Suprapubic skin (tissue), 4 donors: ENCODE results near the gene LEP. TPM values are rescaled to one million over a fixed set of nuclear protein-coding genes. Genes with fewer than 3 reads are reported as not detected.

Experiments
- DNase-seq, 2 donors: peaks; one replicate each; pipeline ENCODE4 v3.0.0-alpha.2; 2019; ENCODE audit warnings: low spot score in 2 of 2
- H3K27ac ChIP-seq: fragments of 200-600 bp; sonication (generic); one replicate; pipeline ENCODE4 v1.5.1; 2019
- H3K27me3 ChIP-seq: fragments of 200-600 bp; sonication (generic); one replicate; pipeline ENCODE4 v1.5.1; 2019
- H3K36me3 ChIP-seq: fragments of 200-600 bp; sonication (generic); one replicate; pipeline ENCODE4 v1.5.1; 2019
- H3K4me1 ChIP-seq: fragments of 200-600 bp; sonication (generic); one replicate; pipeline ENCODE4 v1.5.1; 2019
- H3K4me3 ChIP-seq: fragments of 200-600 bp; sonication (generic); one replicate; pipeline ENCODE4 v1.5.1; 2019; ENCODE audit warnings: mild to moderate bottlenecking
- H3K9me3 ChIP-seq: fragments of 200-600 bp; sonication (generic); one replicate; pipeline ENCODE4 v1.5.1; 2019
- CTCF ChIP-seq, 2 donors: fragments of 200-600 bp in 1 of 2; fragments of 450-650 bp in 1 of 2; sonication (generic) in 1 of 2; IDR thresholded peaks; one replicate each; pipeline ENCODE4 v1.5.1; 2016 to 2019; ENCODE audit warnings: antibody characterized with exemption in 2 of 2, mild to moderate bottlenecking in 1 of 2, moderate library complexity in 1 of 2
- EP300 ChIP-seq: sonication (generic); formaldehyde crosslinking; IDR thresholded peaks from one replicate; pipeline ENCODE4 v1.6.1; 2017; ENCODE audit warnings: antibody characterized with exemption
- POLR2A ChIP-seq, 2 donors: fragments of 450-650 bp; IDR thresholded peaks; one replicate each; pipeline ENCODE4 v1.6.1; 2017; ENCODE audit warnings: antibody characterized with exemption in 2 of 2, mild to moderate bottlenecking in 2 of 2, moderate library complexity in 2 of 2
- POLR2AphosphoS5 ChIP-seq, 3 donors: sonication (generic); formaldehyde crosslinking; IDR thresholded peaks; one replicate each; pipeline ENCODE4 v1.6.1; 2017; ENCODE audit warnings: antibody characterized with exemption in 3 of 3
- WGBS: methylation state at CpG from one replicate; pipeline ENCODE4 v1.1.5; 2018; 5-methylcytosine and 5-hydroxymethylcytosine counted together
- total RNA-seq, 4 donors: library from RNA; depleted of rRNA; stranded (reverse); fragments of >200 nt; gene quantifications; one replicate each; pipeline ENCODE4 v1.1.0, GENCODE V29; 2016

Gene LEP
- total RNA-seq, 4 donors from 2014 or later, result 0.76 to 11.8 (median 4.8) TPM

DNA sequence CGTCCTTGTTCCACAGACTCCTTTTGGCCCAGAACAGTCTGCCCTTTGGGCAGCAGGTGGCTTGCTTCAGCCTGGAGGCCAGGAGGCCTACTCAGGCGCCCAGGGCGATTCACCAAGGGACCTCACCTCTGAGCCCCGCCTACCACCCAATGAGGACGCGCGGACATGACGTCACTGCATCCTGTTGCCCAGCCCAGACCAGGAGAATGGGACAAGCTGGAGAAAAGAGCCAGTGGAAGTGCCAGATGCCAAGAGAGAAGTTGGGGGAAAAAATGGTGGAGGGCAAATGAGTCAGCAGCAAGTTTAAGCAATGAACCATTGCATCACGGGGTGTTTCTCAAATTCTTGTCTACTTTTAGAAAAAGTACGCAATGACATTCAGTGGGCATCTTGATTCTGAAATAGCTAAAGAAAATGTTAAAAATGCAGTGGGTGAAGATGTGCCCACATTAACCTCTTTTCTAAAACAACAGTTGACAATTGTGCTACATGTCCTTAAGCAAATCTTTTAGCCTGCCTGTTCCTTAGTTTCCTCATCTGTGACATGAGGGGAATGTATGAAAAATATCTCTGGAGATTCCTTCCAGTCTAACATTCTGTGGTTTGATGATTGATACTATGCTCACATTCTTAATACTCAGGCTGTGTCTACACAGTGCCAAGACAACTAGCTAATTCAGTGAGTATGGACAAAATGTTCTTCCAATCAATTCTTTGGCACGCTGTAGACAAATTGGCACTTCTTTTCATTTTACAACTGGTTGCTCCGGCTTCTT is 23.9 kb upstream of the LEP start:
- no peak for TF ChIP-seq POLR2A (IDR thresholded peaks at IDR 0.05)
- no peak for TF ChIP-seq CTCF (IDR thresholded peaks at IDR 0.05)
- TF ChIP-seq EP300, result no peak
- no peak for TF ChIP-seq POLR2AphosphoS5 (IDR thresholded peaks at IDR 0.05)
- Histone ChIP-seq H3K27me3 (peaks cover 12% of the 10 kb centered on the region), H3K27ac (no peak overlapping the region), H3K4me1 (no peaks in the 10 kb centered on the region), H3K36me3 (no peaks in the 10 kb centered on the region), H3K4me3 (no peak overlapping the region), H3K9me3 (no peaks in the 10 kb centered on the region)
- WGBS, result 83% methylated on average over 12 of the region's 12 CpGs
- no peak for DNase-seq

DNA sequence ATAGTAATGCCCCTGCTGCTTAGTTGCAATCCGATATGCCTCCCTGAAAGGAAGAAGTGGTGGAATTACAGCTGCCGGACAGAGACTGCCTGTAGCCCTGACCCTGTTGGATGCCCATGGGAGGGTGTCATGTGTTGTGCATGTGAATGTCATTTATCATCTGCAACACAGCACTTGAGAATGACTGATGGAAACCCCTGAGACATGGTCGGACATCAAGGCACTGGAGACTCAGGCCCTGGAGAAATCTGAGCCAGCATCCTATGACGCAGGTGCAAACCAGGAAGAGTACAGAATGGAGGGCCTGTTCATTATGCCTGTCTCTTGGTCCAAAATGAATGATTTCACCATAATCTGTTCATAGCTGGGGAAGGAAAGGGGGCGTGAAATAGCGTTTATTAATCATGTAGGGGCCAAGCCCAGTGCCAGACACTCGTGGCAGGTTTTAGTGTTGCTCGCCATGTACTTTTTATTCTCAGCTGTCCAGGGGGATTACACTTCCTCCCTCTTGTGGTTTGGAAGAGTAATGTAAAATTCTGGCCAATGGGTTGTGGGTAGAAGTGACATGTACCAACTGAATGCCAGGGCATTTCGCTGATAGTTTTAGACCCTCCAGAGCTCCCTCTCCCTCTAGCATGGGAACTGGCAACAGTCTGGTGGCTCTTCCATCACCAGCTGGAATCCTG is 23.0 kb upstream of the LEP start:
- DNase-seq, result no peak
- Histone ChIP-seq H3K4me3 (no peak overlapping the region), H3K36me3 (no peaks in the 10 kb centered on the region), H3K4me1 (no peaks in the 10 kb centered on the region), H3K9me3 (no peaks in the 10 kb centered on the region), H3K27me3 (peaks cover 12% of the 10 kb centered on the region), H3K27ac (no peak overlapping the region)
- TF ChIP-seq POLR2AphosphoS5 (IDR thresholded peaks at IDR 0.05) (no peak), EP300 (no peak), POLR2A (IDR thresholded peaks at IDR 0.05) (no peak), CTCF (IDR thresholded peaks at IDR 0.05) (no peak)
- WGBS, result 74% methylated on average over 9 of the region's 9 CpGs

- H3K4me3 ChIP-seq, result no peak overlapping the region
These were observed 21.4 kb upstream of the LEP start for GRCh38 chr7:128219636-128220035.

GRCh38 chr7:128221929-128222403 is 19.1 kb upstream of the LEP start:
- Histone ChIP-seq H3K9me3 (no peaks in the 10 kb centered on the region), H3K27me3 (peaks cover 12% of the 10 kb centered on the region), H3K4me1 (no peaks in the 10 kb centered on the region), H3K36me3 (no peaks in the 10 kb centered on the region), H3K27ac (no peak overlapping the region), H3K4me3 (no peak overlapping the region)
- TF ChIP-seq EP300 (no peak), POLR2A (IDR thresholded peaks at IDR 0.05) (no peak), CTCF (IDR thresholded peaks at IDR 0.05) (no peak), POLR2AphosphoS5 (IDR thresholded peaks at IDR 0.05) (no peak)
- DNase-seq, result no peak
- 66% methylated on average over 5 of the region's 5 CpGs for WGBS

More at GRCh38 chr7:128219636-128220035, 21.4 kb upstream of the LEP start:
- TF ChIP-seq POLR2A (IDR thresholded peaks at IDR 0.05) (no peak), EP300 (no peak), POLR2AphosphoS5 (IDR thresholded peaks at IDR 0.05) (no peak), CTCF (IDR thresholded peaks at IDR 0.05) (no peak)
- 89% methylated on average over 2 of the region's 2 CpGs for WGBS
- Histone ChIP-seq H3K27ac (no peak overlapping the region), H3K36me3 (no peaks in the 10 kb centered on the region), H3K9me3 (no peaks in the 10 kb centered on the region), H3K4me1 (no peaks in the 10 kb centered on the region), H3K27me3 (peaks cover 12% of the 10 kb centered on the region)
- DNase-seq, result no peak
